Loucy (cell line): Measurements from ENCODE around the gene MYO1A.

Source experiments
- H2AFZ ChIP-seq: fragments of 200-600 bp; sonication (generic); 2 replicates; pipeline ENCODE4 v1.6.0; 2016; ENCODE audit warnings: antibody characterized with exemption, mild to moderate bottlenecking, low read length, moderate library complexity
- H3F3A ChIP-seq: fragments of 200-600 bp; 2 replicates; pipeline ENCODE4 v1.6.0; 2016; ENCODE audit warnings: antibody characterized with exemption, low read depth, mild to moderate bottlenecking
- H3K27me3 ChIP-seq: fragments of 200-600 bp; sonication (generic); 2 replicates; pipeline ENCODE4 v1.6.1; 2014; ENCODE audit warnings: low read length, mild to moderate bottlenecking; ENCODE audit not compliant: insufficient read depth, poor library complexity, severe bottlenecking
- H3K36me3 ChIP-seq: fragments of 200-600 bp; sonication (generic); 2 replicates; pipeline ENCODE4 v1.6.1; 2016; ENCODE audit warnings: low read length; ENCODE audit not compliant: insufficient read depth
- H3K4me1 ChIP-seq: fragments of 200-600 bp; sonication (generic); 2 replicates; pipeline ENCODE4 v1.5.1; 2014; ENCODE audit warnings: low read length, mild to moderate bottlenecking; ENCODE audit not compliant: insufficient read depth, poor library complexity, severe bottlenecking
- H3K4me2 ChIP-seq: fragments of 200-600 bp; sonication (generic); 2 replicates; pipeline ENCODE4 v1.6.0; 2014; ENCODE audit warnings: antibody characterized with exemption, low read length, low read depth, mild to moderate bottlenecking; ENCODE audit not compliant: poor library complexity, severe bottlenecking
- H3K4me3 ChIP-seq: fragments of 200-600 bp; sonication (generic); 2 replicates; pipeline ENCODE4 v1.5.1; 2014; ENCODE audit warnings: low read length, mild to moderate bottlenecking, mixed read lengths; ENCODE audit not compliant: poor library complexity, severe bottlenecking
- H3K79me2 ChIP-seq: fragments of 200-600 bp; sonication (generic); 2 replicates; pipeline ENCODE4 v1.6.1; 2014; ENCODE audit warnings: low read length; ENCODE audit not compliant: insufficient read depth
- H3K9ac ChIP-seq: fragments of 200-600 bp; sonication (generic); 2 replicates; pipeline ENCODE4 v1.6.0; 2014; ENCODE audit warnings: mild to moderate bottlenecking, low read depth, low read length, moderate library complexity; ENCODE audit not compliant: poor library complexity, severe bottlenecking
- H3K9me2 ChIP-seq: fragments of 200-600 bp; sonication (generic); replicated peaks from 2 replicates; pipeline ENCODE4 v1.6.1; 2016; ENCODE audit warnings: low read depth, low read length, mixed read lengths
- H3K9me3 ChIP-seq: fragments of 200-600 bp; sonication (generic); 2 replicates; pipeline ENCODE4 v1.6.1; 2014; ENCODE audit warnings: mild to moderate bottlenecking, antibody characterized with exemption, low read length, low read depth; ENCODE audit not compliant: insufficient read depth
- H4K20me1 ChIP-seq: fragments of 200-600 bp; sonication (generic); 2 replicates; pipeline ENCODE4 v1.6.0; 2014; ENCODE audit warnings: antibody characterized with exemption, low read length, mild to moderate bottlenecking; ENCODE audit not compliant: insufficient read depth, poor library complexity, severe bottlenecking
- CTCF ChIP-seq: fragments of 200-600 bp; sonication (generic); conservative IDR thresholded peaks from 2 replicates; pipeline ENCODE4 v1.5.1; 2014; ENCODE audit warnings: mild to moderate bottlenecking, antibody characterized with exemption, low read length
- EZH2phosphoT487 ChIP-seq: fragments of 200-600 bp; IDR thresholded peaks from 2 replicates; pipeline ENCODE4 v1.6.1; 2018; ENCODE audit warnings: antibody characterized with exemption, mild to moderate bottlenecking, moderate library complexity, borderline replicate concordance

Gene MYO1A

GRCh38 chr12:57049890-57050289, at the start of gene MYO1A:
Gene MYO1A (minus strand): TSS chr12:57050129. CDS start chr12:57048323, 1,806 bp downstream.
- H4K20me1 ChIP-seq = no peaks in the 10 kb centered on the region

GRCh38 chr12:57099047-57099714, 49.3 kb upstream of the MYO1A start:
- no peaks in the 10 kb centered on the region for H3K9me2 ChIP-seq
- no peaks in the 10 kb centered on the region for H3K79me2 ChIP-seq
- no peak overlapping the region for H3K9ac ChIP-seq
- H3K36me3 ChIP-seq = peaks cover 9% of the 10 kb centered on the region; the same call in 1 of the 2 replicates
- H3K27me3 ChIP-seq = no peaks in the 10 kb centered on the region
- TF ChIP-seq EZH2phosphoT487 (no peak), CTCF (no peak)
- no peaks in the 10 kb centered on the region for H3K9me3 ChIP-seq
- H4K20me1 ChIP-seq = no peaks in the 10 kb centered on the region
- H3K4me1 ChIP-seq = peaks cover 8% of the 10 kb centered on the region
- no peaks in the 10 kb centered on the region for H3F3A ChIP-seq
- no peak overlapping the region for H3K4me2 ChIP-seq
- H2AFZ ChIP-seq = no peak overlapping the region
- H3K4me3 ChIP-seq = no peak overlapping the region

More at GRCh38 chr12:57049890-57050289, at the start of gene MYO1A:
- Histone ChIP-seq H3F3A (no peaks in the 10 kb centered on the region), H3K4me3 (no peak within 1 kb of the TSS), H3K4me2 (peak within 1 kb of the TSS; percentile 51), H3K9me2 (no peaks in the 10 kb centered on the region), H3K27me3 (no peaks in the 10 kb centered on the region), H3K36me3 (no peaks in the 10 kb centered on the region), H2AFZ (no peak within 1 kb of the TSS), H3K9ac (no peak within 1 kb of the TSS), H3K4me1 (peaks cover 29% of the 10 kb centered on the region), H3K79me2 (no peaks in the 10 kb centered on the region), H3K9me3 (no peaks in the 10 kb centered on the region)
- TF ChIP-seq EZH2phosphoT487 (no peak), CTCF (no peak)

GRCh38 chr12:57098546-57098945, 48.6 kb upstream of the MYO1A start:
- Histone ChIP-seq H3K9ac (no peak overlapping the region), H3K36me3 (peaks cover 5% of the 10 kb centered on the region; the same call in 1 of the 2 replicates), H3K4me2 (no peak overlapping the region), H3F3A (no peaks in the 10 kb centered on the region), H3K9me3 (no peaks in the 10 kb centered on the region), H3K4me1 (peaks cover 8% of the 10 kb centered on the region), H3K9me2 (no peaks in the 10 kb centered on the region), H3K27me3 (no peaks in the 10 kb centered on the region), H2AFZ (no peak overlapping the region), H4K20me1 (peaks cover 3% of the 10 kb centered on the region), H3K79me2 (no peaks in the 10 kb centered on the region), H3K4me3 (no peak overlapping the region)
- TF ChIP-seq EZH2phosphoT487 (no peak), CTCF (no peak)
